Panc1 (cell line): Measurements from ENCODE around the gene DCBLD2. TPM values are rescaled to one million over a fixed set of nuclear protein-coding genes. Genes with fewer than 3 reads are reported as not detected.

Experiments used
- ATAC-seq: fragments of 200-7000 bp; cut with Tn5 transposase; 2 replicates; pipeline ENCODE4 v1.9.1; 2020; ENCODE audit warnings: mild to moderate bottlenecking, moderate library complexity
- BruUV-seq: library from RNA; stranded (reverse); fragments of 400-500 nt; replicated peaks from 2 replicates; lab custom pipeline; 2021; lab: Mats Ljungman, UMichigan
- CTCF ChIA-PET: fragments of 300-600 bp; sonication (Branson Sonifier 250); formaldehyde crosslinking; loops from one replicate; lab custom pipeline; 2022; ENCODE audit warnings: antibody characterized with exemption; lab: Charles Lee
- POLR2A ChIA-PET: fragments of 300-600 bp; sonication (Branson Sonifier 250); formaldehyde crosslinking; loops from one replicate; lab custom pipeline; 2022; ENCODE audit warnings: antibody characterized with exemption; lab: Charles Lee
- DNase-seq: peaks from one replicate; pipeline ENCODE4 v3.0.0-alpha.2; 2010; ENCODE audit warnings: low read depth, low spot score
- H3K27ac ChIP-seq: 2 replicates; pipeline ENCODE4 v1.5.1; 2011; ENCODE audit warnings: mild to moderate bottlenecking, low read length, inconsistent platforms
- H3K27me3 ChIP-seq: fragments of 200-500 bp; sonication (Bioruptor generic); 2 replicates; pipeline ENCODE4 v1.6.0; 2014; ENCODE audit warnings: low read length, inconsistent platforms; ENCODE audit not compliant: control insufficient read depth, insufficient read depth
- H3K36me3 ChIP-seq: fragments of 200-500 bp; sonication (Bioruptor generic); 2 replicates; pipeline ENCODE4 v1.5.1; 2014; ENCODE audit warnings: inconsistent platforms, mild to moderate bottlenecking, low read length, moderate library complexity; ENCODE audit not compliant: control insufficient read depth, insufficient read depth
- H3K4me1 ChIP-seq: 2 replicates; pipeline ENCODE4 v1.5.1; 2011; ENCODE audit warnings: inconsistent platforms, mild to moderate bottlenecking, low read length, moderate library complexity; ENCODE audit not compliant: control insufficient read depth, insufficient read depth
- H3K4me3 ChIP-seq, 2 experiments: 2 replicates each; pipeline ENCODE4 v1.5.1; 2011 to 2012; ENCODE audit warnings: low read depth in 2 of 2, low read length in 2 of 2, mild to moderate bottlenecking in 2 of 2, inconsistent platforms in 1 of 2, moderate library complexity in 1 of 2
- H3K9me3 ChIP-seq: fragments of 200-500 bp; sonication (Bioruptor generic); 2 replicates; pipeline ENCODE4 v1.5.1; 2014; ENCODE audit warnings: low read depth, mild to moderate bottlenecking, inconsistent platforms, low read length, moderate library complexity; ENCODE audit not compliant: control insufficient read depth, insufficient read depth
- CTCF ChIP-seq: fragments of 450-650 bp; IDR thresholded peaks from 2 replicates; pipeline ENCODE4 v1.5.1; 2017; ENCODE audit warnings: mild to moderate bottlenecking
- POLR2AphosphoS5 ChIP-seq: IDR thresholded peaks from 2 replicates; pipeline ENCODE4 v1.6.1; 2012; ENCODE audit warnings: mild to moderate bottlenecking, low read depth, low read length, moderate library complexity
- REST ChIP-seq, 2 experiments: IDR thresholded peaks; 2 replicates each; pipeline ENCODE4 v1.6.1; 2011 to 2012; ENCODE audit warnings: low read depth in 2 of 2, control low read depth in 1 of 2, low read length in 1 of 2, mild to moderate bottlenecking in 1 of 2, moderate library complexity in 1 of 2; ENCODE audit not compliant: insufficient read depth in 1 of 2
- SIN3A ChIP-seq: IDR thresholded peaks from 2 replicates; pipeline ENCODE4 v1.6.1; 2012; ENCODE audit warnings: low read depth, mild to moderate bottlenecking, low read length, moderate library complexity, borderline replicate concordance; ENCODE audit not compliant: insufficient read depth
- TCF7L2 ChIP-seq: IDR thresholded peaks from 2 replicates; pipeline ENCODE4 v1.6.1; 2011; ENCODE audit warnings: mild to moderate bottlenecking, low read depth, low read length, inconsistent platforms
- in situ Hi-C: cut with HindIII; loops from 2 replicates; pipeline ENCODE4 v1.10.0; 2016; ENCODE audit warnings: low sequenced_read_pairs, low pct_unique_long_range_greater_than_20kb
- intact Hi-C: fragments of 100-400 bp; cut with micrococcal nuclease; formaldehyde crosslinking; loops from one replicate; pipeline ENCODE4 v1.10.0; 2022; ENCODE audit not compliant: unreplicated experiment
- total RNA-seq: library from RNA; stranded (reverse); gene quantifications from one replicate; pipeline ENCODE4 v1.2.1, GENCODE V29; 2021; ENCODE audit not compliant: unreplicated experiment

DCBLD2 gene
- total RNA-seq, 1 experiment from 2014 or later: 54.4 TPM

DNA sequence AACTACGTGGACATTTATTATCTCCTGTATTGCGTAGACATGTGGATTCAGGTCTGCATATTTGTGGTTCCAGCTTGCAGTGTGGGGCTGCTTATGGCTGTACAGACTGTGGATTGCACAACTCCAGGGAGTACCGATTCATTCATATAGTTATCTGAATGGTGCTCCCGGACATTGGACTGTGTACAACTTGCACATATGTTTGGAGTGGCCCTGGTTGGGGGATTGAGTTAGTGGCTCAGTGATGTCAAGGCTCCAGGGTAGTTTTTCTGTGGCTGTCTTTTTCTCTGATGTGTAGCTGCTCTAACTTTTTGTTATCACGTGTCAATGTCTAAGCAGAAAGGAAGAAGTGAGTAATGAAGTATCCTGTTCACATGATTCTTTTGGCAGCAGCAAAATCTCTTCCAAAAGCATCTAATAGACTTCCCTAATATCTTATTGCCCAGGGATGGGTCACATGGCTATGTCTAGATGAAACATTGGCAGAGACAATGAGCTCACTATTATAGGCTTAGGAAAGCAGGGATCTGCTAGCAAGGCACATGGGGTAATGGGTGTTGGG, 122.6 kb downstream of the DCBLD2 start:
- TF ChIP-seq REST (IDR thresholded peaks at IDR 0.05; ENCODE audit: insufficient read depth in 1 of 2, low read depth in 2 of 2, low read length in 1 of 2) (no peak), CTCF (no peak), TCF7L2 (no peak), POLR2AphosphoS5 (no peak), SIN3A (no peak)
- H3K27me3 ChIP-seq: peaks cover 6% of the 10 kb centered on the region
- H3K9me3 ChIP-seq: no peaks in the 10 kb centered on the region
- no TSS peak for BruUV-seq
- H3K4me3 ChIP-seq: no peak overlapping the region
- intact Hi-C loops (no loop called here), in situ Hi-C loops (no loop called here)
- H3K27ac ChIP-seq: no peak overlapping the region
- ChIA-PET CTCF (no interaction called here), POLR2A (interaction anchor here (0.6 kb wide), 1 partner anchor 503 kb away, joined by 3 read pairs; no protein-coding TSS in a partner anchor)
- no peaks in the 10 kb centered on the region for H3K36me3 ChIP-seq
- ATAC-seq: no peak
- H3K4me1 ChIP-seq: no peaks in the 10 kb centered on the region
- DNase-seq: no peak

- intact Hi-C loops (no loop called here), in situ Hi-C loops (no loop called here)
- TF ChIP-seq SIN3A: no peak
- TF ChIP-seq TCF7L2: no peak
- TF ChIP-seq CTCF: no peak
- no peak for TF ChIP-seq REST (IDR thresholded peaks at IDR 0.05; ENCODE audit: insufficient read depth in 1 of 2, low read depth in 2 of 2, low read length in 1 of 2)
- no peak for TF ChIP-seq POLR2AphosphoS5
- ATAC-seq: no peak
- BruUV-seq: no TSS peak
- ChIA-PET CTCF (no interaction called here), POLR2A (no interaction called here)
- DNase-seq: no peak
- Histone ChIP-seq H3K27ac (no peak overlapping the region), H3K4me3 (no peak overlapping the region), H3K36me3 (no peaks in the 10 kb centered on the region), H3K27me3 (peaks cover 2% of the 10 kb centered on the region), H3K4me1 (no peaks in the 10 kb centered on the region), H3K9me3 (no peaks in the 10 kb centered on the region)
Measured at GRCh38 chr3:98778383-98778782, 123.1 kb downstream of the DCBLD2 start.
